Glutamatergic neuron (in vitro differentiated cells): ENCODE measurements around the gene RMDN3. TPM values are rescaled to one million over a fixed set of nuclear protein-coding genes. Genes with fewer than 3 reads are reported as not detected.

Source experiments
- DNase-seq: peaks from one replicate; pipeline ENCODE4 v3.0.0; 2022
- H3K27ac Mint-ChIP-seq: one replicate; pipeline ENCODE4 v1.8.0; 2020; ENCODE audit warnings: mild to moderate bottlenecking, mixed read lengths, inconsistent platforms; ENCODE audit not compliant: unreplicated experiment
- H3K27me3 Mint-ChIP-seq: one replicate; pipeline ENCODE4 v1.8.0; 2020; ENCODE audit warnings: mild to moderate bottlenecking, moderate library complexity, mixed read lengths, inconsistent platforms; ENCODE audit not compliant: unreplicated experiment
- H3K36me3 Mint-ChIP-seq: one replicate; pipeline ENCODE4 v1.8.0; 2020; ENCODE audit warnings: mild to moderate bottlenecking, mixed read lengths, inconsistent platforms; ENCODE audit not compliant: unreplicated experiment
- H3K4me1 Mint-ChIP-seq: one replicate; pipeline ENCODE4 v1.8.0; 2020; ENCODE audit warnings: mild to moderate bottlenecking, low read depth, mixed read lengths, inconsistent platforms; ENCODE audit not compliant: unreplicated experiment
- H3K4me3 Mint-ChIP-seq: one replicate; pipeline ENCODE4 v1.8.0; 2020; ENCODE audit warnings: mild to moderate bottlenecking, mixed read lengths, inconsistent platforms; ENCODE audit not compliant: unreplicated experiment
- H3K9me3 Mint-ChIP-seq: one replicate; pipeline ENCODE4 v1.8.0; 2020; ENCODE audit warnings: mild to moderate bottlenecking, moderate library complexity, mixed read lengths, inconsistent platforms; ENCODE audit not compliant: unreplicated experiment
- total RNA-seq: library from RNA; stranded (reverse); fragmentation: NEBNext Ultra II Directional; extraction: Animal tissue kit (Norgen Biotek cat#: 25700); gene quantifications from one replicate; pipeline ENCODE4 v1.2.1, GENCODE V29; 2021; ENCODE audit not compliant: unreplicated experiment
- TF ChIP-seq, protein P1 (sequence below): fragments of 200-600 bp; sonication (generic); IDR thresholded peaks from one replicate; pipeline ENCODE4 v1.5.0; 2021; ENCODE audit not compliant: partially characterized antibody, unreplicated experiment

The RMDN3 gene
- total RNA-seq, 1 donor from 2014 or later = 37.1 TPM

DNA sequence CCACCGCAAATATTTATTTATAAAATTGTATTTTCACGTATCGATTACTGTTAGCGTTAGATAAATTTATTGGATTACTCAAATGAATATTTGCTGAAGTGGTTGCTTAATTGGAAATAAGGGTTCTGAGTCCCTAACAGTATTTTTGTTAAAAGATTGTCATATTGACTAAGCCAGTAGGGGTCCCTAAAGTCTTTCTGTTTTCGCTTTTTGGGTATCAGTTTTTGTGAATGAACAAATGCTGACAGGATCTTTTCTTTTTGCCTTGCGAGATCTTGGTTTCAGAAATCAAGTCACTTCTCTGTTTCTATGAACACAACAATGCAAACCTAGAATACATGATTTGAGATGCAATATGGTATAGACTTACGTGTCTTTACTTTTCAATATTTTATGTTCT lies 53.0 kb downstream of the RMDN3 start:
- Mint-ChIP-seq H3K27me3 (no peaks in the 10 kb centered on the region), H3K27ac (no peak overlapping the region), H3K9me3 (no peaks in the 10 kb centered on the region), H3K4me3 (no peak overlapping the region), H3K4me1 (no peaks in the 10 kb centered on the region), H3K36me3 (no peaks in the 10 kb centered on the region)
- no peak for DNase-seq
- TF ChIP-seq, protein P1, sequence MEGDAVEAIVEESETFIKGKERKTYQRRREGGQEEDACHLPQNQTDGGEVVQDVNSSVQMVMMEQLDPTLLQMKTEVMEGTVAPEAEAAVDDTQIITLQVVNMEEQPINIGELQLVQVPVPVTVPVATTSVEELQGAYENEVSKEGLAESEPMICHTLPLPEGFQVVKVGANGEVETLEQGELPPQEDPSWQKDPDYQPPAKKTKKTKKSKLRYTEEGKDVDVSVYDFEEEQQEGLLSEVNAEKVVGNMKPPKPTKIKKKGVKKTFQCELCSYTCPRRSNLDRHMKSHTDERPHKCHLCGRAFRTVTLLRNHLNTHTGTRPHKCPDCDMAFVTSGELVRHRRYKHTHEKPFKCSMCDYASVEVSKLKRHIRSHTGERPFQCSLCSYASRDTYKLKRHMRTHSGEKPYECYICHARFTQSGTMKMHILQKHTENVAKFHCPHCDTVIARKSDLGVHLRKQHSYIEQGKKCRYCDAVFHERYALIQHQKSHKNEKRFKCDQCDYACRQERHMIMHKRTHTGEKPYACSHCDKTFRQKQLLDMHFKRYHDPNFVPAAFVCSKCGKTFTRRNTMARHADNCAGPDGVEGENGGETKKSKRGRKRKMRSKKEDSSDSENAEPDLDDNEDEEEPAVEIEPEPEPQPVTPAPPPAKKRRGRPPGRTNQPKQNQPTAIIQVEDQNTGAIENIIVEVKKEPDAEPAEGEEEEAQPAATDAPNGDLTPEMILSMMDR = peak; percentile 44

DNA sequence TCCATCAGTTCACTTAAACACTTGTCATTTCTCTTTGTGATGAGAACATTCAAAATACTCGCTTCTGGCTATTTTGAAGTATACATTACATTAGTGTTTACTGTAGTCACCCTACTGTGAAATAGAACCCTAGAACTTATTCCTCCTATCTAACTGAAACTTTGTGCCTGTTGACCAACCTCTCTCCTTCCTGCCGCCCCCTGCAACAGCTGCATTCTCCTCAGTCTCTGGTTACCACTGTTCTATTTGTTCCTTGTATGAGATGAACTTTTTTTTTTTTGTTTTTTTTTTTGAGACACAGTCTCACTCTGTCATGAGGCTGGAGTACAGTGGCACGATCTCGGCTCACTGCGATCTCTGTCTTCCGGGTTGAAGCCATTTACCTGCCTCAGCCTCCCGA lies 57.1 kb downstream of the RMDN3 start:
- no peak for DNase-seq
- peaks cover 4% of the 10 kb centered on the region for H3K27me3 Mint-ChIP-seq
- no peak overlapping the region for H3K4me3 Mint-ChIP-seq
- H3K9me3 Mint-ChIP-seq = peaks cover 4% of the 10 kb centered on the region
- TF ChIP-seq, protein P1 = no peak
- H3K4me1 Mint-ChIP-seq = peaks cover 2% of the 10 kb centered on the region
- H3K36me3 Mint-ChIP-seq = no peaks in the 10 kb centered on the region
- H3K27ac Mint-ChIP-seq = no peak overlapping the region

DNA sequence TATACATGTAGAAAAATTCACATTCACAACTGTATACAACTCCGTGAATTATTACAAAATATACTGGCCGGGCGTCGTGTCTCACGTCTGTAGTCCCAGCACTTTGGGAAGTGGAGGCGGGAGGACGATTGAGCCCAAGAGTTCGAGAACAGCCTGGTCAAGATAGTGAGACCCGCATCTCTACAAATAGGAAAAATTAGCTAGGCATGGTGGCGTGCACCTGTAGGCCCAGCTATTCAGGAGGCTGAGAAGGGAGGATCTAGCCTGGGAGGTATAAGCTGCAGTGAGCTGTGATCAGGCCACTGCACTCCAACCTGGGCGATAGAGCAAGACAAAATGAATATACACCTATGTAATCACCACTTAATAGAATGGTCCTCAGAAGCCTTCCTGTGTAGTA lies 58.8 kb downstream of the RMDN3 start:
- Mint-ChIP-seq H3K27ac (no peak overlapping the region), H3K4me1 (peaks cover 2% of the 10 kb centered on the region), H3K36me3 (no peaks in the 10 kb centered on the region), H3K9me3 (peaks cover 4% of the 10 kb centered on the region), H3K27me3 (peaks cover 4% of the 10 kb centered on the region), H3K4me3 (peak overlapping the region; percentile 96)
- no peak for DNase-seq
- TF ChIP-seq, protein P1 = no peak

DNA sequence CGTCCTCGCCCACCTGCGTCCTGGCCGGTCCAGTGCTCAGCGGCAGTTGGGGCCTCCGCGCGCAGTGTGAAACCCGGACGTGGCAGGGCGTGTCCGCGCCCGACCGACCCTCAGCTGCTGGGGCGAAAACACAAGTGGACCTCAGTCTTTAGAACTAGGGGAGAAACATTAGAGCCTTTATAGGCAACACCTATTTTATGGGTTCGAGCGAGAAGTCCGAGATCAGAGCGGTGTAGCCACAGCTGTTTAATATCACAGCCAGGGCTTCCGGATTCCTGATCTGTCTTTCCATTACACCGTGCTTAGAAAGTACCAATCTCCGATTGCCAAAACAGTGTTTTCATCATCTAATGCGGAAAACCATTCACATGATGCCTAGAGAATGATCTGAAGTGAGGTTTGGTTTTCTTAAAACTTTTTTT lies 59.6 kb downstream of the RMDN3 start:
- H3K27me3 Mint-ChIP-seq = peaks cover 4% of the 10 kb centered on the region
- TF ChIP-seq, protein P1 = no peak
- H3K36me3 Mint-ChIP-seq = no peaks in the 10 kb centered on the region
- peaks cover 4% of the 10 kb centered on the region for H3K9me3 Mint-ChIP-seq
- DNase-seq = no peak
- peak overlapping the region; percentile 96 for H3K4me3 Mint-ChIP-seq
- H3K4me1 Mint-ChIP-seq = peaks cover 2% of the 10 kb centered on the region
- H3K27ac Mint-ChIP-seq = peak overlapping the region; percentile 17

DNA sequence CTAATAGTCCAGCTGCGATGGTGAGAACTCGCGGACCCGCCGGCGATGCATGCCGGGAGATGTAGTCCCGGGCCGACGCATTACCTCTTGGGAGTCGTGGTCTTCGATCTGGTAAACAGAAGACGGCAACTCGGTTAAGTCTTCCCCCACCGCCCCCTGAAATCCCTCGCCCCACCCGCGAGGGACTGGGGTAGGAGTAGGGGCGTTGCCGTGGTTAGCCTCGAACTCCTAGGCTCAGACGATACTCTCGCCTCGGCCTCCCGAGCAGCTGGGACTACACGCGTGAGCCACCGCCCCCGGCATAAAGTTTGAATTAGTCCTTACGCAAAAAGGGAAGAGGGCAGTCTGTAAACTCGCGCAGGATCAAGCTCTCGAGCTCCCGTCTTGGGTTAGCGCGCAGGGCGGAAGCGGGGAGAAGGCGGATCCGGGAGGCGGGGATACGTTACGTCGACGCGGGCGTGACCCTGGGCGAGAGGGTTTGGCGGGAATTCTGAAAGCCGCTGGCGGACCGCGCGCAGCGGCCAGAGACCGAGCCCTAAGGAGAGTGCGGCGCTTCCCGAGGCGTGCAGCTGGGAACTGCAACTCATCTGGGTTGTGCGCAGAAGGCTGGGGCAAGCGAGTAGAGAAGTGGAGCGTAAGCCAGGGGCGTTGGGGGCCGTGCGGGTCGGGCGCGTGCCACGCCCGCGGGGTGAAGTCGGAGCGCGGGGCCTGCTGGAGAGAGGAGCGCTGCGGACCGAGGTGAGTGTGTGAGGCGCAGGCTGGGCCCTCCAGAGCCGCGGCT lies 60.2 kb downstream of the RMDN3 start, which contains the start of gene RAD51:
TSS of gene RAD51 (plus strand) at position 487 of the 781 bp plus-strand sequence. CDS start 3,585 bp downstream, outside the sequence.
- TF ChIP-seq, protein P1 = no peak
- H3K27me3 Mint-ChIP-seq = peaks cover 4% of the 10 kb centered on the region
- peak within 1 kb of the TSS; percentile 92 for H3K27ac Mint-ChIP-seq
- peak within 1 kb of the TSS; percentile 96 for H3K4me3 Mint-ChIP-seq
- no peaks in the 10 kb centered on the region for H3K36me3 Mint-ChIP-seq
- peaks cover 4% of the 10 kb centered on the region for H3K9me3 Mint-ChIP-seq
- peak; percentile 95 for DNase-seq
- H3K4me1 Mint-ChIP-seq = peaks cover 2% of the 10 kb centered on the region
